GM12873 (cell line): Measurements from ENCODE around the gene TRABD2B.

ENCODE experiments used
- CTCF ChIP-seq: IDR thresholded peaks from 2 replicates; pipeline ENCODE4 v1.5.1; 2012; ENCODE audit warnings: low read depth, mild to moderate bottlenecking, moderate library complexity, low read length, control low read depth; ENCODE audit not compliant: insufficient read depth; ENCODE audit errors: missing control alignments

TRABD2B gene

DNA sequence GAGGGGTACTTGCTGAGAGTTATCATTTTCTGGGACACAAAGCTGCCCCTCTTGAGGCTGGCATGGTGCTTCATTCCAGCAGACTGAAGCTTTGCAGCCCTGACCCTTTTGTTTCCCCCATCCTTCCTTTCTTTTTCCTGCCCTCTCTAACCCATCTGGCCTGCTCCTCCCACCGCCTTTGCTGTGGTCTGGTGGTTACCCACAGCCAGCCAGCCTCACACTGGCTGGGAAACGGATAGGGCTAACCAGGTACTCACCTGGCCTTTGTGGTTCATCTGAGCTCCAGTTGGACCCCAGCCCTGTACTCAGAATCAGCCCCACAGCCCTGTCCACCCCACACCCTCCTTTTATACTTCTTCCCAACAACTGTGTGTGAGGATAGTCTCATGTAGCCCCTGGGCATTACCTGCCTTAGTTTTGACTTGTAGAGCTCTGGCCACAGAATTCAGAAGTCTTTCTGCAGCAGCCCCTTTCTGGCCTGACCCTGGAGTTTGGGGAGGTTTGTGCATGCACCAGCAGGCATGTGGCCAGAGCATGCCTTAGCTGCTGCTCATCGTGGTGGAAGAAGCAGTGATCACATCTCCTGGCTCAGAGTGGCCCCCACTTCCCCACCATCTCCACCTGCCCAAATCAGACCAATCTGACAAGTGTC is 138.0 kb downstream of the TRABD2B start:
- TF ChIP-seq CTCF, result no peak

DNA sequence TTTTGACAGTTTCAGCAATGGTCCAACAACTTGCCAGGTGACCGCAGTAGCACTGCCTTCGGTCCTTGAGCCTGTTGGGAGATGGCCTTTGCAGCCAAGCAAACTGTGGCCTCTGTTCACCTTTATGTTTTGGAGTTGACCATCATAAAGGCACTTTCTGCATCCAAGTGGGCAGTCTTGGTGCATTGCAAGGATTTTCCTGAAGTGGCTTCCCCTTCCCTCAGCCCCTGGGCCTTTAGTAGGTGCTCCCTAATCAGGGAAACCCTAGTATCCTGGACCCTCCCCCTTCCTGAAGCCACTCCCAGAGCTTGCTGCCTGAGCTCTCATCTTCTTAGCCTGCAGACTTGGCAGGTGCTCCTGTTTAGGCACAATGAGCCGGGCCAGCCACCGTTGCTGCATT is 140.2 kb downstream of the TRABD2B start:
- TF ChIP-seq CTCF, result no peak

- TF ChIP-seq CTCF, result no peak
Measured at GRCh38 chr1:47855230-47855629, 142.0 kb downstream of the TRABD2B start.

DNA sequence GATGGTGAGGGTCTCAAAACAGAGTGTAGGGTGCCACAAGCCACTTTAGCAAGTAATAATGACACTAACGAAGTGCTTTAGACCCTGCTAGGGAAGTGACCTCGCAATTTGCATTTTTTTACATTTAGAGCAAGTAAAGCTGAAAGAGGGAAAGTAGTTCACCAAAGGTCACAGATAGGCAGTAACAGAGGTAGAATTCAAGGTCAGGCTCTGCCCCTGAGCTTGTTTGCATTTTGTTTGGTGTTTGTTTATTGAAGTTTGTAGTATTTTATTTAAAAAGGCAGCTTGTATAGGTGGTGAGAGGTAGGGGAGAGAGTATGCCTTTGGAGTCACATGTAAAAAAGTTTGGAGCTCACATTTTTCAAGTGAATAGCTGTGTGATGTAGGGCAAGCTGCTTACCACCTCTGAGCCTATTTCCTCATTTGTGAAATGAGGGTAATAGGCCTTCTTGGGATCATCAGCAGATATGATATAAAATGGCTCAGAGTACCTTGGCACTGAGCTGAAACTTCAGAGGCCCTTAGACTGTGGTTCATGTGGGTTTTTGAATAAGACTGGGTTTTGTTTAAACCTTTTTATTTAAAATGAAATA is 142.5 kb downstream of the TRABD2B start:
- TF ChIP-seq CTCF, result no peak

DNA sequence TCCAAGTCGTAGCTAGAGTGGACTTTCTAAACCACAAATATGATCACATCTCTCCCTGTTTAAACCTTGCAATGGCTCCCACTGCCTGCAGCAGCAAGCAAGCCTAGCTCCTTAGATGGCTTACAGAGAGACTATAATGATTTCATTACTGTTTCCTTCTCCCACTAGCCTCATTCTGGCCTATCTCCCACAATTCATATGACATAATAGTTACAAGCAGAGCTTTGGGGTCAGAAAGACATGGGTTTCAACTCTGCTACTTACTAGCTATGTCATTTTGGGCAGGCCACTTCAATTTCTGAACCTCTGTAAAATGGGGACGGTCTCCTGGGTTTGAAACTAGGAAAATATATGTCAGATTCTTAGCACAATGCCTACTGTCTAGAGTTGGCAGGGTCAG is 143.3 kb downstream of the TRABD2B start:
- no peak for TF ChIP-seq CTCF

DNA sequence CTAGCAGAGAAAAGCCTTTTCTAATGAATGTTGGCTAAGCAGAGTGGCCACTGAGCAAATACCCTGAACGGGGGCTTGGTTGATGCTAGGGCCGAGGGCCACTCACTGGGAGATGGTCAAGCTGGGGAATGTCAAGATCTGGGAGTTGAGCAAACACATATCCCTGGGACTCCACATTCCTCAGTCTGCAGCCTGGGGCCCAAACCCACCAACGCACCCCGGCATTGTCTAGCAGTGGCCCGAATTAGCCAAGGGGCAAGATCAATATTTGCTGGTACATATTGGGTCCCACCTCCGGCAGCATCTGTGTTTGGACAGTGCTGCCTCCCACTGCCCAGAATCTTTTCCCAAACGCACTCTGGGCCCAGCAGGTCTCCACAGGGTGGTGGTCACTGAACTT is 144.1 kb downstream of the TRABD2B start:
- TF ChIP-seq CTCF, result no peak

DNA sequence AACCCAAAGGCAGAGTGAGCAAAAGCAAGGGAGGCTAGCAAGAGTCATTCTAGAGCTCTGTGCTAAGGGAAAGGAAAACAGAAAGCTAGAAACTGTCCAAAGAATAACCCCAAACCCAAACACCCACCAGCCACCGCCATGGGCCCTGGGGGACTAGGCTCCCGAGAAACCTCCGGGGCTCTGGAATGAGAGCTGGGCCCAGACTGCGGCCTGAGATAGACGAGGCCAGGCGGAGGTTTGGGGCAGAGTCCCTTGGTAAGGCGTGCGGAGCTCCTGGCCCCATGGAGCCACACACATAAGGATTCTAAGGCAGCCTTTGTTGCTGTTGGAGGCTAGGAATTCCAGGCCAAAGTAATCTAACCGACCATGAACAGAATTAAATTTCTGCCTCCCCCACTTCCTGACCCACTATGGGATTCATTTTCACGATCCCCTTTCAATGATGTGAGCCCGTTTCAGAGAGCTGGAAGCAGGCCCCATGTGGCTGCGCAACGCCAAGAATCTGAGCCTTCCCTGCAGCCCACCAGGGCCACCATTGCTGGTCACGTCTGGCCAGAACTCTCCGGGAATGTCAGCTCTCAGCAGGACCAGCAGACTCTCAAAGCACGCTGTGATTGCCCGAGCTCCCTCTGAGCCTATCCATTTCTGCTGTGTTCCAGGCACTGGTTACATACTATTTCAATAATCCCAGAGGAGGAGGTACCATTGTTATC is 145.0 kb downstream of the TRABD2B start:
- TF ChIP-seq CTCF, result no peak
